Effector memory CD8-positive, alpha-beta T cell (primary cell): ENCODE results near the gene P3H4.

Experiments used
- ATAC-seq: fragments of 150-1000 bp; cut with Tn5 transposase; replicated peaks from 2 replicates; pipeline ENCODE4 v1.10.0; 2021; ENCODE audit warnings: mild to moderate bottlenecking, moderate library complexity
- DNase-seq, 3 experiments: peaks; one replicate each; pipeline ENCODE4 v3.0.0; 2021
- H3K27ac Mint-ChIP-seq, 2 donors: one replicate each; pipeline ENCODE4 v1.8.0; 2022; ENCODE audit warnings: mild to moderate bottlenecking in 2 of 2, mixed read lengths in 2 of 2, moderate library complexity in 2 of 2
- H3K27me3 Mint-ChIP-seq, 2 donors: one replicate each; pipeline ENCODE4 v1.8.0; 2022; ENCODE audit warnings: mixed read lengths in 2 of 2
- H3K36me3 Mint-ChIP-seq: one replicate; pipeline ENCODE4 v1.8.0; 2022; ENCODE audit warnings: mild to moderate bottlenecking, moderate library complexity, mixed read lengths; ENCODE audit not compliant: insufficient read depth
- H3K4me1 Mint-ChIP-seq, 2 donors: one replicate each; pipeline ENCODE4 v1.8.0; 2022; ENCODE audit warnings: low read depth in 2 of 2, mixed read lengths in 2 of 2
- H3K4me3 Mint-ChIP-seq, 2 donors: one replicate each; pipeline ENCODE4 v1.8.0; 2022; ENCODE audit warnings: mild to moderate bottlenecking in 2 of 2, mixed read lengths in 2 of 2, moderate library complexity in 2 of 2
- H3K9me3 Mint-ChIP-seq, 2 donors: one replicate each; pipeline ENCODE4 v1.8.0; 2022; ENCODE audit warnings: mixed read lengths in 2 of 2

The P3H4 gene

GRCh38 chr17:41812381-41813151 lies 817 bp upstream of the P3H4 start, which contains the start of gene FKBP10:
FKBP10 (plus strand) TSS chr17:41813004; CDS start chr17:41813035, 31 bp downstream.
- Mint-ChIP-seq H3K4me3 (peak within 1 kb of the TSS; percentile 96 to 98), H3K4me1 (peaks cover 23 to 31% of the 10 kb centered on the region in 2 donors), H3K9me3 (no peaks in the 10 kb centered on the region), H3K27ac (peak within 1 kb of the TSS; percentile 69 to 75), H3K36me3 (peaks cover 13% of the 10 kb centered on the region), H3K27me3 (no peaks in the 10 kb centered on the region)
- peak; percentile 41 to 50 (median 43) for DNase-seq
- ATAC-seq, result peak; percentile 29

- Mint-ChIP-seq H3K36me3 (peaks cover 14% of the 10 kb centered on the region), H3K27ac (no peak overlapping the region), H3K9me3 (no peaks in the 10 kb centered on the region), H3K4me3 (peak overlapping the region; percentile 96 to 98), H3K27me3 (no peaks in the 10 kb centered on the region), H3K4me1 (peaks cover 23 to 31% of the 10 kb centered on the region in 2 donors)
- ATAC-seq, result peak; percentile 46
- no peak for DNase-seq
Observed at GRCh38 chr17:41810659-41811548, 845 bp downstream of the P3H4 start.

GRCh38 chr17:41806685-41807445 lies 4.9 kb downstream of the P3H4 start:
- Mint-ChIP-seq H3K36me3 (peaks cover 7% of the 10 kb centered on the region), H3K27me3 (no peaks in the 10 kb centered on the region), H3K4me1 (peaks cover 16 to 20% of the 10 kb centered on the region in 2 donors), H3K4me3 (no peak overlapping the region), H3K27ac (no peak overlapping the region), H3K9me3 (no peaks in the 10 kb centered on the region)
- ATAC-seq (no peak), DNase-seq (no peak)

- no peak overlapping the region for H3K27ac Mint-ChIP-seq
- H3K36me3 Mint-ChIP-seq, result peaks cover 3% of the 10 kb centered on the region
- ATAC-seq, result no peak
- peaks cover 0 to 14% of the 10 kb centered on the region in 2 donors for H3K4me1 Mint-ChIP-seq
- H3K9me3 Mint-ChIP-seq, result no peaks in the 10 kb centered on the region
- DNase-seq, result no peak
- H3K27me3 Mint-ChIP-seq, result peaks cover 0 to 12% of the 10 kb centered on the region in 2 donors
- no peak overlapping the region for H3K4me3 Mint-ChIP-seq
Observed at GRCh38 chr17:41803049-41804020, 8.4 kb downstream of the P3H4 start.

DNA sequence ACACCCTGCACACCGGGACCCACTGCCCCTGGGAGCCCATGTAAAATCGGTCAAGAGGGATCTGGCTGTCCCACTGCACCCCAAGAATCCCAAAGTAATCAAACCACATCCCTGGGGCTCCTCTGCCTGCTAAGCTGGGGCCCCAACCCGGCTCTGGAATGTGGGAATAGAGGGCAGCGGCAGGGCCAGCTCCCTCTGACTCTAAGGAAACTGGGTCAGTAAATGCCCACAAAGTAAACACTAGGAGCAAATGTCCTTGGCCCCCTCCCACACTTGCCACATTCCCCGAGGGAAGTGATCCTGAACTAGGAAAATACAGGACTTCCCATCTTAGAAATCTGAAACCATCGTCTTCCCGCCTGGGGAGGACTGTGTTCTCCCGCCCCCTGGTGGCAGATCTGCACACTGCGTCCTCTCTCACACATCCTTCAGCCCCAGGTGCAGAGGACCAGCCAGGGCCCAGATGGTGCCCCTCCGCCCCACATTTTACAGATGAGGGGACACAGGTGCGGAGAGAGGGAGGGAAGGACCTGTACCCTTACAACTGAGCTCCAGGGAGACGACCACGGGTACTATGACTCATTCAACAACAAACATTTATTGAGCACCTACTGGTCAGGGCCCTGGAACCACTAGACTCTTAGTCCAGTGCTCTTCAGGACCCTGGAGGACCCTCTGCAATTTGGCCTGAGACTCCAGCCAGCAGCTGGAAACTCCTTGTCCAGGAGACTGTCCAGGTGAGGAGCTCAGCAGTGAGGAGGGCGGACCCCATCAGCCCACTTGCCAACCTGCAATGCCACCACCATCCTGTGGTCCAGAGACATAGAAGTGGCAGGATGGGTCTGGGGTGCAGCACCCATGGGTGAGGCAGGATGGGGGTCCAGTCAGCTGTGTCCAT lies 10.1 kb downstream of the P3H4 start:
- H3K36me3 Mint-ChIP-seq, result no peaks in the 10 kb centered on the region
- peaks cover 0 to 18% of the 10 kb centered on the region in 2 donors for H3K27me3 Mint-ChIP-seq
- H3K4me3 Mint-ChIP-seq, result peak overlapping the region in 1 of 2 donors; percentile 43
- H3K4me1 Mint-ChIP-seq, result peaks cover 0 to 12% of the 10 kb centered on the region in 2 donors
- H3K9me3 Mint-ChIP-seq, result no peaks in the 10 kb centered on the region
- DNase-seq (peak; percentile 70 to 72 (median 72)), ATAC-seq (peak; percentile 75)
- no peak overlapping the region for H3K27ac Mint-ChIP-seq

- Mint-ChIP-seq H3K36me3 (no peaks in the 10 kb centered on the region), H3K27me3 (peaks cover 0 to 18% of the 10 kb centered on the region in 2 donors), H3K4me1 (peaks cover 0 to 12% of the 10 kb centered on the region in 2 donors), H3K27ac (no peak overlapping the region), H3K4me3 (peak overlapping the region in 1 of 2 donors; percentile 43), H3K9me3 (no peaks in the 10 kb centered on the region)
- DNase-seq (no peak), ATAC-seq (peak; percentile 68)
Observed at GRCh38 chr17:41800601-41801373, 11.0 kb downstream of the P3H4 start.

- peaks cover 3% of the 10 kb centered on the region for H3K36me3 Mint-ChIP-seq
- ATAC-seq, result no peak
- H3K4me1 Mint-ChIP-seq, result peaks cover 0 to 12% of the 10 kb centered on the region in 2 donors
- H3K27me3 Mint-ChIP-seq, result peaks cover 0 to 18% of the 10 kb centered on the region in 2 donors
- no peaks in the 10 kb centered on the region for H3K9me3 Mint-ChIP-seq
- no peak overlapping the region for H3K27ac Mint-ChIP-seq
- no peak for DNase-seq
- no peak overlapping the region for H3K4me3 Mint-ChIP-seq
Observed at GRCh38 chr17:41799366-41799765, 12.4 kb downstream of the P3H4 start.

DNA sequence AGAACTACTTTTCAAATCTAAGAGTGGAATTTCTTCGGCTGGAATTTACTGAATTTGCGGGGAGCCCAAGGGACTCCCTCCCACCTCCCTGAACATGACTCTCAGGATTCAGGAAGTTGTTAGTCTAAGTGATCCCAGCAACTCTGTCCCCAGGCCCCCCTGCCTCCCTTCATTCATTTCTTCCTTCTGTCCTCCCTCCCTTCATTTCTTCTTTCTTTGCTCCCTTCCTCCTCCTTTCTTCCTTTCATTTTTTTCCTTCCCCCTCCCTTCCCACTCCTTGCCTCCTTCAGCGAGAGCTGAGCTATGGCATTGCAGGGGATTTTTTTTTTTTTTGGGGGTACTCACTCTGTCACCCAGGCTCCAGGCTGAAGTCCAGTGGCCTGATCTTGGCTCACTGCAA lies 14.4 kb downstream of the P3H4 start:
- Mint-ChIP-seq H3K4me1 (peaks cover 0 to 10% of the 10 kb centered on the region in 2 donors), H3K36me3 (peaks cover 3% of the 10 kb centered on the region), H3K27me3 (peaks cover 0 to 32% of the 10 kb centered on the region in 2 donors), H3K9me3 (no peaks in the 10 kb centered on the region), H3K27ac (no peak overlapping the region), H3K4me3 (no peak overlapping the region)
- DNase-seq (no peak), ATAC-seq (no peak)

DNA sequence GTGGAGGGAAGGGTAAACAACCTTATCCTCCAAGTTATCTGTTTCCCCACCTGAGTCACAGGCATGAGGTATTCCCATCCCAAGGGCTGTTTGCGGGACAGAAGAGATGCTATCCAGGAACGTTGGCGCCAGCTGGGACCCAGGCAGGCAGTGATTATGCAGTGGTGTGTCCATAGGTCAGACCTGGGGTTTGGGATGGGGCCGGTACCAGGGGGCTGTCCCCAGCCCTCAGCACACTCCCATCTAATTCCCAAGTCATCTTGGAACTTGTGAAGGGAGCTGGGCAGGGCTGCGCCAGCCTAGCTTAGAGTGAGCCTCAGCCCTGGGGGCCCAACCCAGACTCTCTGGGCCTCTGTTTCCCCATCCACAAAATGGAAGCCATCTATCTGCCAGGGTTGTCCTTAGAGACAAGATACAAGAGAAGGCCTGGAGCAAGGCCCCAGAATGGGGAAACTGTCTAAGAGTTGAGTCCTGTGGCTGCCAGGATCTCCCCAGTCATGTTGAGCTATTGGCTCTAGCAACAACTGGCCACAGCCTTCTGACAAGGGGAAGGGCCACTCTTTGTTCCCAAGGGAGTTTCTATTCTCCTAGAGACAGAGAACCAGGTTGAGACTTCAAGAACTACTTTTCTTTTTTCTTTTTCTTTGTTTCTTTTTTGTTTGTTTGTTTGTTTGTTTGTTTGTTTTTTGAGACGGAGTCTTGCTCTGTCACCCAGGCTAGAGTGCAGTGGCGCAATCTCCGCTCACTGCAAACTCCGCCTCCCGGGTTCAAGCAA lies 15.4 kb downstream of the P3H4 start:
- no peak for ATAC-seq
- Mint-ChIP-seq H3K27me3 (peaks cover 0 to 40% of the 10 kb centered on the region in 2 donors), H3K36me3 (peaks cover 3% of the 10 kb centered on the region), H3K4me3 (no peak overlapping the region), H3K4me1 (peaks cover 0 to 5% of the 10 kb centered on the region in 2 donors), H3K9me3 (no peaks in the 10 kb centered on the region), H3K27ac (no peak overlapping the region)
- no peak for DNase-seq

- Mint-ChIP-seq H3K9me3 (no peaks in the 10 kb centered on the region), H3K27ac (no peak overlapping the region), H3K36me3 (peaks cover 3% of the 10 kb centered on the region), H3K27me3 (peaks cover 0 to 44% of the 10 kb centered on the region in 2 donors), H3K4me1 (peaks cover 0 to 1% of the 10 kb centered on the region in 2 donors), H3K4me3 (no peak overlapping the region)
- ATAC-seq (no peak), DNase-seq (no peak)
Observed at GRCh38 chr17:41794540-41794975, 17.2 kb downstream of the P3H4 start.
